Germinal center (tissue), 1 donor: Measurements from ENCODE around the gene ACTRT2.

Source experiments
- DNase-seq: peaks from one replicate; pipeline ENCODE4 v3.0.0; 2012; ENCODE audit warnings: mixed read lengths, low spot score

ACTRT2 gene

GRCh38 chr1:3055051-3055450 is 33.8 kb downstream of the ACTRT2 start:
- no peak for DNase-seq

- no peak for DNase-seq
Measured at GRCh38 chr1:3056641-3057040, 35.4 kb downstream of the ACTRT2 start.

GRCh38 chr1:3058263-3059030 is 37.2 kb downstream of the ACTRT2 start:
- DNase-seq, result no peak

GRCh38 chr1:3060127-3060526 is 38.9 kb downstream of the ACTRT2 start:
- no peak for DNase-seq

- no peak for DNase-seq
Measured at GRCh38 chr1:3060601-3061551, 39.6 kb downstream of the ACTRT2 start.

- no peak for DNase-seq
Measured at GRCh38 chr1:3061566-3061965, 40.3 kb downstream of the ACTRT2 start.

- no peak for DNase-seq
Measured at GRCh38 chr1:3061981-3062615, 40.8 kb downstream of the ACTRT2 start.

- DNase-seq, result no peak
Measured at GRCh38 chr1:3062616-3063378, 41.5 kb downstream of the ACTRT2 start.

GRCh38 chr1:3063379-3064295 is 42.4 kb downstream of the ACTRT2 start:
- DNase-seq, result no peak

- DNase-seq, result no peak
Measured at GRCh38 chr1:3064296-3064850, 43.1 kb downstream of the ACTRT2 start.

- no peak for DNase-seq
Measured at GRCh38 chr1:3064901-3065300, 43.6 kb downstream of the ACTRT2 start.

- no peak for DNase-seq
Measured at GRCh38 chr1:3065396-3065795, 44.1 kb downstream of the ACTRT2 start.

GRCh38 chr1:3065797-3066196 is 44.5 kb downstream of the ACTRT2 start:
- DNase-seq, result no peak

GRCh38 chr1:3066250-3066711 is 45.0 kb downstream of the ACTRT2 start:
- no peak for DNase-seq

GRCh38 chr1:3066826-3067225 is 45.6 kb downstream of the ACTRT2 start:
- DNase-seq, result no peak

GRCh38 chr1:3067301-3067670 is 46.0 kb downstream of the ACTRT2 start:
- DNase-seq, result no peak

- DNase-seq, result no peak
Measured at GRCh38 chr1:3067671-3068563, 46.6 kb downstream of the ACTRT2 start.

GRCh38 chr1:3068564-3069431 is 47.5 kb downstream of the ACTRT2 start, which contains the start of gene PRDM16:
Gene PRDM16, plus strand, starts transcription at chr1:3069203. Its CDS starts 57 bp downstream, at chr1:3069260.
- no peak for DNase-seq
